OCI-LY1 (cell line): ENCODE measurements around the gene NAA25.

Source experiments
- H2AFZ ChIP-seq: fragments of 200-600 bp; sonication (generic), shearing (Covaris generic); 2 replicates; pipeline ENCODE4 v1.6.0; 2014; ENCODE audit warnings: antibody characterized with exemption, mild to moderate bottlenecking, low read length
- H3F3A ChIP-seq: fragments of 200-600 bp; sonication (generic), shearing (Covaris generic); 2 replicates; pipeline ENCODE4 v1.6.0; 2014; ENCODE audit warnings: mild to moderate bottlenecking, antibody characterized with exemption, low read length, moderate library complexity; ENCODE audit not compliant: insufficient read depth
- H3K27ac ChIP-seq: fragments of 200-600 bp; sonication (generic); 2 replicates; pipeline ENCODE4 v1.5.1; 2014; ENCODE audit warnings: low read length, mixed run types, mild to moderate bottlenecking, low read depth; ENCODE audit not compliant: poor library complexity, severe bottlenecking
- H3K27me3 ChIP-seq: fragments of 200-600 bp; sonication (generic); 2 replicates; pipeline ENCODE4 v1.6.0; 2014; ENCODE audit warnings: antibody characterized with exemption, mild to moderate bottlenecking, low read length, moderate library complexity; ENCODE audit not compliant: insufficient read depth
- H3K36me3 ChIP-seq: fragments of 200-600 bp; sonication (generic); 2 replicates; pipeline ENCODE4 v1.6.1; 2014; ENCODE audit warnings: mild to moderate bottlenecking, antibody characterized with exemption, low read length, moderate library complexity, mixed read lengths; ENCODE audit not compliant: insufficient read depth
- H3K4me1 ChIP-seq: fragments of 200-600 bp; sonication (generic); 2 replicates; pipeline ENCODE4 v1.5.1; 2014; ENCODE audit warnings: mild to moderate bottlenecking, low read length, moderate library complexity; ENCODE audit not compliant: insufficient read depth, severe bottlenecking
- H3K4me2 ChIP-seq: fragments of 200-600 bp; sonication (generic), shearing (Covaris generic); 2 replicates; pipeline ENCODE4 v1.6.1; 2014; ENCODE audit warnings: low read length
- H3K4me3 ChIP-seq: fragments of 200-600 bp; sonication (generic); 2 replicates; pipeline ENCODE4 v1.5.1; 2014; ENCODE audit warnings: low read length, low read depth, mild to moderate bottlenecking, mixed read lengths; ENCODE audit not compliant: poor library complexity, severe bottlenecking
- H3K79me2 ChIP-seq: fragments of 200-600 bp; shearing (Covaris generic); 2 replicates; pipeline ENCODE4 v1.6.1; 2016; ENCODE audit warnings: mixed run types, low read length, mixed read lengths; ENCODE audit not compliant: insufficient read depth
- H3K9ac ChIP-seq: fragments of 200-600 bp; sonication (generic), shearing (Covaris generic); 2 replicates; pipeline ENCODE4 v1.6.1; 2014; ENCODE audit warnings: mild to moderate bottlenecking, low read length, mixed read lengths
- H3K9me2 ChIP-seq: fragments of 200-600 bp; sonication (generic), shearing (Covaris generic); 2 replicates; pipeline ENCODE4 v1.6.1; 2014; ENCODE audit warnings: low read depth, mild to moderate bottlenecking, low read length, mixed read lengths
- H3K9me3 ChIP-seq: fragments of 200-600 bp; shearing (Covaris generic); 2 replicates; pipeline ENCODE4 v1.6.1; 2014; ENCODE audit warnings: low read length, mixed read lengths
- H4K20me1 ChIP-seq: fragments of 200-600 bp; sonication (generic), shearing (Covaris generic); 2 replicates; pipeline ENCODE4 v1.6.0; 2016; ENCODE audit warnings: mild to moderate bottlenecking, low read length; ENCODE audit not compliant: insufficient read depth
- CTCF ChIP-seq: fragments of 200-600 bp; sonication (generic), shearing (Covaris generic); IDR thresholded peaks from 2 replicates; pipeline ENCODE4 v1.5.1; 2017; ENCODE audit warnings: mild to moderate bottlenecking, antibody characterized with exemption, low read length, moderate library complexity, mixed read lengths
- EZH2 ChIP-seq: fragments of 200-600 bp; sonication (generic), shearing (Covaris generic); IDR thresholded peaks from 2 replicates; pipeline ENCODE4 v1.8.0; 2017; ENCODE audit warnings: borderline replicate concordance, mixed run types, mild to moderate bottlenecking, antibody characterized with exemption, low read length, moderate library complexity, mixed read lengths

Gene NAA25

GRCh38 chr12:112035219-112035785 lies 73.3 kb downstream of the NAA25 start:
- TF ChIP-seq EZH2 (no peak), CTCF (no peak)
- Histone ChIP-seq H3K9ac (no peak overlapping the region), H3K9me3 (no peaks in the 10 kb centered on the region), H3K4me1 (no peaks in the 10 kb centered on the region), H3F3A (no peaks in the 10 kb centered on the region), H3K79me2 (no peaks in the 10 kb centered on the region), H3K27ac (no peak overlapping the region), H3K4me3 (no peak overlapping the region), H3K36me3 (peaks cover 93% of the 10 kb centered on the region), H3K27me3 (no peaks in the 10 kb centered on the region), H2AFZ (no peak overlapping the region), H3K9me2 (no peaks in the 10 kb centered on the region), H4K20me1 (no peaks in the 10 kb centered on the region), H3K4me2 (no peak overlapping the region)

GRCh38 chr12:112032292-112032691 lies 76.3 kb downstream of the NAA25 start:
- Histone ChIP-seq H2AFZ (no peak overlapping the region), H3F3A (no peaks in the 10 kb centered on the region), H3K36me3 (peaks cover 91% of the 10 kb centered on the region), H3K9me2 (no peaks in the 10 kb centered on the region), H3K4me1 (no peaks in the 10 kb centered on the region), H3K9me3 (no peaks in the 10 kb centered on the region), H3K4me2 (no peak overlapping the region), H3K4me3 (no peak overlapping the region), H4K20me1 (no peaks in the 10 kb centered on the region), H3K79me2 (no peaks in the 10 kb centered on the region), H3K9ac (no peak overlapping the region), H3K27me3 (no peaks in the 10 kb centered on the region), H3K27ac (no peak overlapping the region)
- TF ChIP-seq EZH2 (no peak), CTCF (no peak)

GRCh38 chr12:112031472-112031871 lies 77.1 kb downstream of the NAA25 start:
- no peak overlapping the region for H3K27ac ChIP-seq
- no peak for TF ChIP-seq EZH2
- TF ChIP-seq CTCF = no peak

More at GRCh38 chr12:112031472-112031871, 77.1 kb downstream of the NAA25 start:
- Histone ChIP-seq H3K4me3 (no peak overlapping the region), H3K9me3 (no peaks in the 10 kb centered on the region), H3K9me2 (no peaks in the 10 kb centered on the region), H3K9ac (no peak overlapping the region), H2AFZ (no peak overlapping the region), H3K79me2 (no peaks in the 10 kb centered on the region), H3K27me3 (no peaks in the 10 kb centered on the region), H3F3A (no peaks in the 10 kb centered on the region), H3K36me3 (peaks cover 85% of the 10 kb centered on the region), H4K20me1 (no peaks in the 10 kb centered on the region), H3K4me2 (no peak overlapping the region), H3K4me1 (peaks cover 2% of the 10 kb centered on the region)
